Caco-2 (cell line): Measurements from ENCODE around the gene G2E3. TPM values are rescaled to one million over a fixed set of nuclear protein-coding genes. Genes with fewer than 3 reads are reported as not detected.

Source experiments
- BruUV-seq: library from RNA; stranded (reverse); fragments of 400-500 nt; replicated peaks from 2 replicates; lab custom pipeline; 2021; lab: Mats Ljungman, UMichigan
- CTCF ChIA-PET: fragments of 300-600 bp; sonication (Branson Sonifier 250); formaldehyde crosslinking; loops from one replicate; lab custom pipeline; 2022; ENCODE audit warnings: antibody characterized with exemption; lab: Charles Lee
- POLR2A ChIA-PET: fragments of 300-600 bp; sonication (Branson Sonifier 250); formaldehyde crosslinking; loops from one replicate; lab custom pipeline; 2022; ENCODE audit warnings: antibody characterized with exemption; lab: Charles Lee
- DNase-seq, 2 experiments: peaks; one replicate each; pipeline versions ENCODE4 v3.0.0 to v3.0.0-alpha.2; 2020 to 2022
- H3K27me3 ChIP-seq: replicated peaks from 2 replicates; pipeline ENCODE4 v1.6.0; 2011; ENCODE audit warnings: low read length; ENCODE audit not compliant: control insufficient read depth, insufficient read depth
- H3K36me3 ChIP-seq: 2 replicates; pipeline ENCODE4 v1.5.1; 2011; ENCODE audit warnings: low read length; ENCODE audit not compliant: control insufficient read depth, insufficient read depth
- H3K4me1 ChIP-seq: fragments of 250-450 bp; sonication (Bioruptor Pico); 2 replicates; pipeline ENCODE4 v1.5.1; 2020; ENCODE audit warnings: mild to moderate bottlenecking
- H3K4me3 ChIP-seq: 2 replicates; pipeline ENCODE4 v1.5.1; 2011; ENCODE audit warnings: low read depth, mild to moderate bottlenecking, control low read depth, low read length
- H3K9me3 ChIP-seq: fragments of 250-450 bp; sonication (Bioruptor Pico); 2 replicates; pipeline ENCODE4 v1.5.1; 2020; ENCODE audit warnings: mild to moderate bottlenecking, moderate library complexity
- H3K27ac Mint-ChIP-seq: one replicate; pipeline ENCODE4 v1.8.0; 2022; ENCODE audit warnings: mixed read lengths; ENCODE audit not compliant: unreplicated experiment
- H3K27me3 Mint-ChIP-seq: one replicate; pipeline ENCODE4 v1.8.0; 2022; ENCODE audit warnings: mixed read lengths; ENCODE audit not compliant: insufficient read depth, unreplicated experiment
- H3K36me3 Mint-ChIP-seq: one replicate; pipeline ENCODE4 v1.8.0; 2022; ENCODE audit warnings: mild to moderate bottlenecking, mixed read lengths; ENCODE audit not compliant: insufficient read depth, unreplicated experiment
- H3K4me1 Mint-ChIP-seq: one replicate; pipeline ENCODE4 v1.8.0; 2022; ENCODE audit warnings: low read depth, mixed read lengths; ENCODE audit not compliant: unreplicated experiment
- H3K4me3 Mint-ChIP-seq: one replicate; pipeline ENCODE4 v1.8.0; 2022; ENCODE audit warnings: mild to moderate bottlenecking, moderate library complexity, mixed read lengths; ENCODE audit not compliant: unreplicated experiment
- H3K9me3 Mint-ChIP-seq: one replicate; pipeline ENCODE4 v1.8.0; 2022; ENCODE audit warnings: mixed read lengths; ENCODE audit not compliant: unreplicated experiment
- intact Hi-C: fragments of 100-400 bp; cut with micrococcal nuclease; formaldehyde crosslinking; loops from one replicate; pipeline ENCODE4 v1.10.0; 2022; ENCODE audit not compliant: unreplicated experiment
- total RNA-seq: library from RNA; stranded (reverse); gene quantifications from 2 replicates; pipeline ENCODE4 v1.2.3, GENCODE V29; 2022
- TF ChIP-seq, protein P1 (sequence below), 2 experiments: fragments of 200-600 bp in 1 of 2; IDR thresholded peaks; 1 replicate in 1 of 2; 2 replicates in 1 of 2; pipeline versions ENCODE4 v1.5.1 to v1.8.0; 2011 to 2022; ENCODE audit warnings: antibody characterized with exemption in 1 of 2, control low read depth in 1 of 2, inconsistent platforms in 1 of 2, low read depth in 1 of 2, low read length in 1 of 2, mild to moderate bottlenecking in 1 of 2, moderate library complexity in 1 of 2; ENCODE audit not compliant: insufficient read depth in 1 of 2, severe bottlenecking in 1 of 2, unreplicated experiment in 1 of 2

The G2E3 gene
- total RNA-seq, 1 experiment from 2014 or later = 25.1 TPM

DNA sequence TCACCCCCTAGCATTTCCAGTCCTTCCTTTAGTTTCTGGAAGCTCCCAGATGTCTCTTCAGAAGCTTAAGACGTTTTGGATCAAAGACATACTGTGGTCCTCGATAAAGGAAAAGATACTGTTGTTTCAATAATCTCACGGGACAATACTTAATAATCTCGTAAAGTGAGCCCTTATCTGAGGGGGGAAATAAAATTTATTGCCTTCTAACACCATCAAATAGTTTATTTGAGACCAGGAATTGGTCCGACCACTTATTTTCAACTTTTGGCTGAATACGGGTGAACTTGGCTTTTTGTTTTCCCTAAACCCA lies 640 bp upstream of the G2E3 start:
- Mint-ChIP-seq H3K4me1 (peaks cover 14% of the 10 kb centered on the region), H3K36me3 (peaks cover 17% of the 10 kb centered on the region), H3K27me3 (no peaks in the 10 kb centered on the region), H3K9me3 (no peaks in the 10 kb centered on the region), H3K27ac (peak overlapping the region; percentile 90), H3K4me3 (peak overlapping the region; percentile 79)
- no peaks in the 10 kb centered on the region for H3K36me3 ChIP-seq
- POLR2A ChIA-PET = interaction anchor here (0.6 kb wide), 1 partner anchor 488 kb away, joined by 3 read pairs; no protein-coding TSS in a partner anchor
- TSS peak; percentile 98 for BruUV-seq
- peak overlapping the region; percentile 89 for H3K4me3 ChIP-seq
- intact Hi-C loops = no loop called here
- peaks cover 12% of the 10 kb centered on the region; the same call in 1 of the 2 replicates for H3K4me1 ChIP-seq
- H3K9me3 ChIP-seq = no peaks in the 10 kb centered on the region
- TF ChIP-seq, protein P1, sequence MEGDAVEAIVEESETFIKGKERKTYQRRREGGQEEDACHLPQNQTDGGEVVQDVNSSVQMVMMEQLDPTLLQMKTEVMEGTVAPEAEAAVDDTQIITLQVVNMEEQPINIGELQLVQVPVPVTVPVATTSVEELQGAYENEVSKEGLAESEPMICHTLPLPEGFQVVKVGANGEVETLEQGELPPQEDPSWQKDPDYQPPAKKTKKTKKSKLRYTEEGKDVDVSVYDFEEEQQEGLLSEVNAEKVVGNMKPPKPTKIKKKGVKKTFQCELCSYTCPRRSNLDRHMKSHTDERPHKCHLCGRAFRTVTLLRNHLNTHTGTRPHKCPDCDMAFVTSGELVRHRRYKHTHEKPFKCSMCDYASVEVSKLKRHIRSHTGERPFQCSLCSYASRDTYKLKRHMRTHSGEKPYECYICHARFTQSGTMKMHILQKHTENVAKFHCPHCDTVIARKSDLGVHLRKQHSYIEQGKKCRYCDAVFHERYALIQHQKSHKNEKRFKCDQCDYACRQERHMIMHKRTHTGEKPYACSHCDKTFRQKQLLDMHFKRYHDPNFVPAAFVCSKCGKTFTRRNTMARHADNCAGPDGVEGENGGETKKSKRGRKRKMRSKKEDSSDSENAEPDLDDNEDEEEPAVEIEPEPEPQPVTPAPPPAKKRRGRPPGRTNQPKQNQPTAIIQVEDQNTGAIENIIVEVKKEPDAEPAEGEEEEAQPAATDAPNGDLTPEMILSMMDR (IDR thresholded peaks at IDR 0.05; ENCODE audit: insufficient read depth in 1 of 2, low read depth in 1 of 2, low read length in 1 of 2, severe bottlenecking in 1 of 2, unreplicated experiment in 1 of 2) = no peak
- H3K27me3 ChIP-seq = no peaks in the 10 kb centered on the region
- CTCF ChIA-PET = interaction anchor here (0.7 kb wide), 1 partner anchor 53 kb away, joined by 3 read pairs; no protein-coding TSS in a partner anchor
- no peak for DNase-seq

DNA sequence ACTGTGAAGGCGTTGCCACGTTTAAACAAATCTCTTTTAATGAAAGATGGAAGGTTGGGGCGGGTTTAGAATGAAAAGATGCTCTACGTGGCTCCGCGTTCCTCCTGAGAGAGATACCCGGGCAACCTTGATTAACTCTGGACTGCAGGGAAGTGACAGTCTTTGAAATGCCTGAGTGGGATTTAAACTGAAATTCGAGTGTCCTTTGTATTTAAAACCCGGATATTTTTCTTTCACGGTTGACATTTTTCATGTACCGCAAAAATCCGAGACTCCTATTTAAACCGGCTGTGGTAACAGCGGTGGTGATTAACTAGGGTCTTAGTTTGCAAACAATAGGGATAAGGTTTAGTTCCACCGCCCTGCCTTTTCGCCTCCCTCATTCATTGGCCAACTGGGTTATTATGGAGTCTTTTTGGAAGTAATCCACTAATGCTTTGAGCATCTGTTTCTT lies 707 bp downstream of the G2E3 start:
- DNase-seq = no peak
- Mint-ChIP-seq H3K27ac (peak overlapping the region; percentile 90), H3K9me3 (no peaks in the 10 kb centered on the region), H3K4me1 (peaks cover 14% of the 10 kb centered on the region), H3K4me3 (peak overlapping the region; percentile 79), H3K27me3 (no peaks in the 10 kb centered on the region), H3K36me3 (peaks cover 21% of the 10 kb centered on the region)
- Histone ChIP-seq H3K27me3 (no peaks in the 10 kb centered on the region), H3K9me3 (no peaks in the 10 kb centered on the region), H3K36me3 (no peaks in the 10 kb centered on the region), H3K4me3 (peak overlapping the region; percentile 89), H3K4me1 (peaks cover 12% of the 10 kb centered on the region; the same call in 1 of the 2 replicates)
- ChIA-PET CTCF (no interaction called here), POLR2A (no interaction called here)
- TF ChIP-seq, protein P1 (IDR thresholded peaks at IDR 0.05; ENCODE audit: insufficient read depth in 1 of 2, low read depth in 1 of 2, low read length in 1 of 2, severe bottlenecking in 1 of 2, unreplicated experiment in 1 of 2) = no peak
- TSS peak; percentile 57 for BruUV-seq
- intact Hi-C loops = loop anchor here (1.0 kb wide), 1 partner anchor 63 kb away; the partner anchor contains the start of gene SCFD1

- DNase-seq = no peak
- TF ChIP-seq, protein P1 (IDR thresholded peaks at IDR 0.05; ENCODE audit: insufficient read depth in 1 of 2, low read depth in 1 of 2, low read length in 1 of 2, severe bottlenecking in 1 of 2, unreplicated experiment in 1 of 2) = no peak
- Mint-ChIP-seq H3K36me3 (peaks cover 23% of the 10 kb centered on the region), H3K4me1 (peaks cover 14% of the 10 kb centered on the region), H3K4me3 (peak overlapping the region; percentile 68), H3K27ac (no peak overlapping the region), H3K9me3 (no peaks in the 10 kb centered on the region), H3K27me3 (no peaks in the 10 kb centered on the region)
- BruUV-seq = no TSS peak
- no peaks in the 10 kb centered on the region for H3K36me3 ChIP-seq
- intact Hi-C loops = no loop called here
- peaks cover 12% of the 10 kb centered on the region; the same call in 1 of the 2 replicates for H3K4me1 ChIP-seq
- ChIA-PET POLR2A (no interaction called here), CTCF (no interaction called here)
- no peaks in the 10 kb centered on the region for H3K27me3 ChIP-seq
- H3K9me3 ChIP-seq = no peaks in the 10 kb centered on the region
- no peak overlapping the region for H3K4me3 ChIP-seq
Measured at GRCh38 chr14:30560581-30560980, 1.6 kb downstream of the G2E3 start.
